Measurements from ENCODE around the gene ARID1B.

GRCh38 chr6:157069585-157069984, 292.4 kb downstream of the ARID1B start:
- TF ChIP-seq, protein P1, sequence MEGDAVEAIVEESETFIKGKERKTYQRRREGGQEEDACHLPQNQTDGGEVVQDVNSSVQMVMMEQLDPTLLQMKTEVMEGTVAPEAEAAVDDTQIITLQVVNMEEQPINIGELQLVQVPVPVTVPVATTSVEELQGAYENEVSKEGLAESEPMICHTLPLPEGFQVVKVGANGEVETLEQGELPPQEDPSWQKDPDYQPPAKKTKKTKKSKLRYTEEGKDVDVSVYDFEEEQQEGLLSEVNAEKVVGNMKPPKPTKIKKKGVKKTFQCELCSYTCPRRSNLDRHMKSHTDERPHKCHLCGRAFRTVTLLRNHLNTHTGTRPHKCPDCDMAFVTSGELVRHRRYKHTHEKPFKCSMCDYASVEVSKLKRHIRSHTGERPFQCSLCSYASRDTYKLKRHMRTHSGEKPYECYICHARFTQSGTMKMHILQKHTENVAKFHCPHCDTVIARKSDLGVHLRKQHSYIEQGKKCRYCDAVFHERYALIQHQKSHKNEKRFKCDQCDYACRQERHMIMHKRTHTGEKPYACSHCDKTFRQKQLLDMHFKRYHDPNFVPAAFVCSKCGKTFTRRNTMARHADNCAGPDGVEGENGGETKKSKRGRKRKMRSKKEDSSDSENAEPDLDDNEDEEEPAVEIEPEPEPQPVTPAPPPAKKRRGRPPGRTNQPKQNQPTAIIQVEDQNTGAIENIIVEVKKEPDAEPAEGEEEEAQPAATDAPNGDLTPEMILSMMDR (conservative IDR thresholded peaks at IDR 0.05) = no peak
- no peak for TF ChIP-seq EZH2 (IDR thresholded peaks at IDR 0.05; ENCODE audit: low read depth)

Data from PC-9 (cell line).